Heart left ventricle (tissue), 16 donors: ENCODE data around the gene MTFMT. TPM values are rescaled to one million over a fixed set of nuclear protein-coding genes. Genes with fewer than 3 reads are reported as not detected.

Experiments used
- ATAC-seq, 4 donors: fragments of 200-7000 bp; cut with Tn5 transposase; one replicate each; pipeline ENCODE4 v1.9.1; 2020 to 2022; ENCODE audit warnings: moderate library complexity in 4 of 4, mild to moderate bottlenecking in 3 of 4, moderate number of reproducible peaks in 1 of 4
- DNase-seq, 5 donors: peaks; one replicate each; pipeline ENCODE4 v3.0.0-alpha.2; 2020
- H3K27ac ChIP-seq, 12 donors: fragments of 200-600 bp; sonication (generic) in 4 of 12; one replicate each; pipeline versions ENCODE4 v1.5.0 to v1.8.0; 2016 to 2022; ENCODE audit warnings: mild to moderate bottlenecking in 2 of 12
- H3K27me3 ChIP-seq, 9 donors: fragments of 200-600 bp; sonication (generic) in 2 of 9; one replicate each; pipeline versions ENCODE4 v1.5.1 to v1.8.0; 2016 to 2022; ENCODE audit warnings: mild to moderate bottlenecking in 3 of 9
- H3K36me3 ChIP-seq, 9 donors: fragments of 200-600 bp; sonication (generic) in 2 of 9; one replicate each; pipeline versions ENCODE4 v1.5.0 to v1.8.0; 2018 to 2022; ENCODE audit warnings: mild to moderate bottlenecking in 2 of 9
- H3K4me1 ChIP-seq, 12 donors: fragments of 200-600 bp; sonication (generic) in 4 of 12; one replicate each; pipeline versions ENCODE4 v1.5.0 to v1.8.0; 2016 to 2022; ENCODE audit warnings: mild to moderate bottlenecking in 3 of 12
- H3K4me3 ChIP-seq, 12 donors: fragments of 200-600 bp; sonication (generic) in 4 of 12; one replicate each; pipeline versions ENCODE4 v1.5.0 to v1.8.0; 2017 to 2022; ENCODE audit warnings: mild to moderate bottlenecking in 9 of 12, moderate library complexity in 4 of 12
- H3K9me3 ChIP-seq, 12 donors: fragments of 200-600 bp; sonication (generic) in 4 of 12; one replicate each; pipeline versions ENCODE4 v1.5.0 to v1.8.0; 2016 to 2022; ENCODE audit warnings: mild to moderate bottlenecking in 1 of 12
- CTCF ChIP-seq, 12 donors: fragments of 200-600 bp; sonication (generic) in 4 of 12; IDR thresholded peaks; one replicate each; pipeline versions ENCODE4 v1.5.0 to v1.8.0; 2018 to 2022; ENCODE audit warnings: antibody characterized with exemption in 12 of 12, mild to moderate bottlenecking in 5 of 12
- POLR2A ChIP-seq, 2 donors: fragments of 450-650 bp; IDR thresholded peaks; one replicate each; pipeline ENCODE4 v1.6.1; 2017; ENCODE audit warnings: antibody characterized with exemption in 2 of 2, mild to moderate bottlenecking in 2 of 2, moderate library complexity in 2 of 2
- WGBS, 4 donors: extraction: QIAGEN DNeasy Blood & Tissue Kit in 2 of 4; methylation state at CpG; one replicate each; pipeline versions ENCODE4 v1.1.5 to v1.1.7; 2013 to 2018; 5-methylcytosine and 5-hydroxymethylcytosine counted together
- intact Hi-C, 10 donors: fragments of 100-400 bp; cut with DNase I; formaldehyde crosslinking; loops; one replicate each; pipeline versions ENCODE4 v1.11.1 to v1.14.2; 2022
- polyA plus RNA-seq, 2 donors: library from polyadenylated mRNA; stranded (reverse); fragments of 200-250 nt; gene quantifications; one replicate each; pipeline ENCODE4 v1.2.3, GENCODE V29; 2013
- total RNA-seq, 9 donors: library from RNA; depleted of rRNA in 2 of 9; stranded (reverse); fragments of >200 nt in 2 of 9; fragmentation: NEBNext Ultra II Directional in 3 of 9; extraction: Animal tissue kit (Norgen Biotek cat#: 25700) in 3 of 9; gene quantifications; one replicate each; pipeline versions ENCODE4 v1.1.0 to v1.2.4, GENCODE V29; 2016 to 2023
- donor health status: ischemic (EF 13 %, LVEDD 7.1; RV severe dilation, severe dysfunction).
- donor health status: healthy with polysubstance abuse.
- donor health status: DM: no; HTN: yes; CAD: no.
- donor health status: DM: no; HTN: no; CAD: no.
- donor health status: ischemic (EF 25% LVEDD 6.9; RV normal size, moderate dysfunction).
- donor health status: ischemic (EF 25% LVEDD 5.7; RV mildly dilated, moderate dysfunction).
- donor health status: healthy.
- donor health status: DM: yes; HTN: yes; CAD: no.
- donor health status: ischemic (EF 35%, LVEDD 5.7; RV mildly dilated, moderate dysfunction).
- donor health status: nonischemic (EF 11% LVEDD 7.7; RV severe dilation, severe dysfunction).
- donor health status: DM: yes; HTN: yes; CAD: no.
- donor health status: PGD.
- donor health status: ischemic (EF 29% LVEDD 5.4; RV normal size, mild dysfunction).
- donor health status: nonischemic (EF 23%, LVEDD 6.1; RV moderate dilation, normal function).

MTFMT gene
- total and polyA plus RNA-seq, 11 donors, result 6.0 to 41.0 (median 19.4) TPM

GRCh38 chr15:65057549-65057940, 28.1 kb upstream of the MTFMT start:
- no peak for ATAC-seq
- no peak overlapping the region for H3K4me3 ChIP-seq
- peaks cover 3 to 58% (median 26%) of the 10 kb centered on the region in 12 donors for H3K4me1 ChIP-seq
- peaks cover 0 to 3% (median 0%) of the 10 kb centered on the region in 12 donors for H3K9me3 ChIP-seq
- 89 to 92% (median 90%) methylated on average over 8 of the region's 8 CpGs for WGBS, 4 donors
- intact Hi-C loops, result loop anchor here in 2 of 10 donors (10.0 kb wide), 2 partner anchors 217 to 237 kb away; partner anchors contain the start of gene RNU5A-1 (in 1 of the 2)
- no peaks in the 10 kb centered on the region for H3K27me3 ChIP-seq
- peaks cover 0 to 35% (median 9%) of the 10 kb centered on the region in 9 donors for H3K36me3 ChIP-seq
- no peak for DNase-seq
- peak overlapping the region in 1 of 12 donors; percentile 30 for H3K27ac ChIP-seq
- TF ChIP-seq CTCF (IDR thresholded peaks at IDR 0.05) (no peak), POLR2A (IDR thresholded peaks at IDR 0.05) (no peak)

- intact Hi-C loops, result loop anchor here in 2 of 10 donors (10.0 kb wide), 2 partner anchors 218 to 238 kb away; partner anchors contain the start of gene RNU5A-1 (in 1 of the 2)
- Histone ChIP-seq H3K36me3 (peaks cover 0 to 35% (median 9%) of the 10 kb centered on the region in 9 donors), H3K4me1 (peaks cover 3 to 53% (median 26%) of the 10 kb centered on the region in 12 donors), H3K9me3 (peaks cover 0 to 3% (median 0%) of the 10 kb centered on the region in 12 donors), H3K27me3 (no peaks in the 10 kb centered on the region), H3K4me3 (no peak overlapping the region), H3K27ac (peak overlapping the region in 1 of 12 donors; percentile 30)
- no peak for TF ChIP-seq POLR2A (IDR thresholded peaks at IDR 0.05)
- TF ChIP-seq CTCF (IDR thresholded peaks at IDR 0.05), result no peak
- ATAC-seq (no peak), DNase-seq (peak in 1 of 5 donors; percentile 55)
- 81 to 85% (median 83%) methylated on average over 8 of the region's 8 CpGs for WGBS, 4 donors
Measured at GRCh38 chr15:65056868-65057548, 27.6 kb upstream of the MTFMT start.

GRCh38 chr15:65056106-65056505, 26.7 kb upstream of the MTFMT start:
- Histone ChIP-seq H3K9me3 (peaks cover 0 to 3% (median 0%) of the 10 kb centered on the region in 12 donors), H3K36me3 (peaks cover 0 to 35% (median 9%) of the 10 kb centered on the region in 9 donors), H3K4me3 (no peak overlapping the region), H3K4me1 (peaks cover 3 to 44% (median 25%) of the 10 kb centered on the region in 12 donors), H3K27ac (peak overlapping the region in 5 of 12 donors; percentile 8 to 61 (median 16)), H3K27me3 (no peaks in the 10 kb centered on the region)
- intact Hi-C loops, result loop anchor here in 2 of 10 donors (10.0 kb wide), 2 partner anchors 219 to 239 kb away; partner anchors contain the start of gene RNU5A-1 (in 1 of the 2)
- ATAC-seq, result no peak
- 79 to 85% (median 83%) methylated on average over 9 of the region's 9 CpGs for WGBS, 4 donors
- no peak for TF ChIP-seq CTCF (IDR thresholded peaks at IDR 0.05)
- no peak for TF ChIP-seq POLR2A (IDR thresholded peaks at IDR 0.05)
- peak in 1 of 5 donors; percentile 31 for DNase-seq
